GM10266 (cell line): ENCODE measurements around the gene SNRNP70.
A peak's percentile ranks its signal among the peaks of the same experiment; 100 is the strongest.
"Not testable (repeated sequence)": the region's sequence is repeated elsewhere in the genome, so short reads cannot be mapped to it uniquely, and the experiment has no call there.

Experiments used
- DNase-seq: peaks from one replicate; pipeline ENCODE4 v3.0.0; 2012; ENCODE audit errors: extremely low spot score
- CTCF ChIP-seq: IDR thresholded peaks from 2 replicates; pipeline ENCODE4 v1.5.1; 2012; ENCODE audit warnings: mild to moderate bottlenecking, low read depth; ENCODE audit not compliant: control insufficient read depth, insufficient read depth; ENCODE audit errors: missing control alignments

The SNRNP70 gene

GRCh38 chr19:49120868-49121267, 35.6 kb downstream of the SNRNP70 start:
- no peak for DNase-seq
- no peak for TF ChIP-seq CTCF

DNA sequence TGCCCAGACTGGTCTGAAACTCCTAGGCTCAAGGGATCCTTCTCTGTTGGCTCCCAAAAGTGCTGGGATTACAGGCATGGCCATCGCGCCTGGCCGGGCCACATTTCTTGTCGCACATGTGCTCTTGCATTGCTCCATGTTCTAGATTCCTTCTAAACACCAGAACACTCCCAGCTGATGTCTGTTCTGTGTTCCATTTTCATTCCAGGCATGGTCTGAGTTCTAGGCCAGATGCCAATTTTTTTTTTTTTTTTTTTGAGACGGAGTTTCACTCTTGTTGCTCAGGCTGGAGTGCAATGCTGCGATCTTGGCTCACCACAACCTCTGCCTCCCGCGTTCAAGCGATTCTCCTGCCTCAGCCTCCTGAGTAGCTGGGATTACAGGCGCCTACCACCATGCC, 36.6 kb downstream of the SNRNP70 start:
- not testable (repeated sequence) for DNase-seq

- not testable (repeated sequence) for DNase-seq
Observed at GRCh38 chr19:49123285-49123684, 38.0 kb downstream of the SNRNP70 start.

- no peak for TF ChIP-seq CTCF
- DNase-seq, result no peak
Observed at GRCh38 chr19:49125025-49125731, 39.9 kb downstream of the SNRNP70 start.

DNA sequence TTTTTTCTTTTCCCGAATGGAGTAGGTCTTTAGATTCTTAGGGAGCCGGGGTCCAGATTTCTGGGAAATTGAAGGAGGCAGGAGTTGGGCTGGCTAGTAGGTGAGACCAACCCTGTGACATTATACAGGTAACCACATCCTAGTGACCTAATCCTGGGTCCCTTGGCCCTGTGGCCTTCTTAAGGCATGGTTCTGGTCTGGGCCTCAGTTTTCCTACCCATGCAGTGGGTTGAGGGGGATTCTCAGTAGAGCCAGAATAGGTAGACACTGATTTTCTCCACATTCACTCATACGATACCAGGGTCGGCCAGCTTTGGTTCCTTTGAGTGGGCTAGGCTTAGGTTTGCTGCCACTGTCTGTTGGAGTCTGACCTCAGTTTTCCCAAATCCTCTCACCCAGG, 41.3 kb downstream of the SNRNP70 start:
- no peak for DNase-seq
- TF ChIP-seq CTCF, result no peak

- not testable (repeated sequence) for DNase-seq
Observed at GRCh38 chr19:49127225-49127624, 42.0 kb downstream of the SNRNP70 start.

- no peak for TF ChIP-seq CTCF
Observed at GRCh38 chr19:49127674-49128544, 42.7 kb downstream of the SNRNP70 start.

DNA sequence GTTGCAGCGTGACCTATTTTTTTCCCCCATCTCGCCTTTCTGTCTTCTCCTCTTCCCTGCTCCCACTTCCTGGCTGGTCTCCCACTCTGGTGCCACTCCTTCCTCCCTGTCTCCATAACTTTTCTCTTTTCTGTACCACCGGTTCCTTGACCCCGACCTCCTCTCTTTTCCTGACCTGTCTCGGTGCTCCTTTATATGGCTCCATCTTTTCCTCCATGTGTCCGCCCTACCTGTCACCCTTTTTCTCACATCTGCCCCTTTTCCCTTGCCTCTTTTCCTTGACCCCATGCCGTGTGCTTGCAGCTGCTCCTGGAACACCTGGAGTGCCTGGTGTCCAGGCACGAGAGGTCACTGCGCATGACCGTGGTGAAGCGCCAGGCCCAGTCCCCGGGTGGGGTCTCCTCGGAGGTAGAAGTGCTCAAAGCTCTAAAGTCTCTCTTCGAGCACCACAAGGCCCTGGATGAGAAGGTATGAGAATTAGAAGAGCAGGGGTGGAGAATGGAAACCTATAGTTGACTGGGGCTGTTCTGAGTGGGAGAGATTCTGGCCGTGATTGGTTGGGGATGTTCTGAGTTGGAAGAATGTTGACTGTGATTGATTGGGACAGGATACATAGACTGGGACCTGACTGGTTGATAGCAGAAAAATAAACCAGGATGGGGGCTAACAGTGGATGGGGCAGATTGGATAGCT, 43.4 kb downstream of the SNRNP70 start:
- DNase-seq, result no peak

More at GRCh38 chr19:49127674-49128544, 42.7 kb downstream of the SNRNP70 start:
- peak; percentile 100 for DNase-seq

More for the DNA sequence above, 43.4 kb downstream of the SNRNP70 start:
- no peak for TF ChIP-seq CTCF
